Epithelial cell of proximal tubule (primary cell): ENCODE data around the gene STIMATE. TPM values are rescaled to one million over a fixed set of nuclear protein-coding genes. Genes with fewer than 3 reads are reported as not detected.

Experiments used
- DNase-seq: peaks from one replicate; pipeline ENCODE4 v3.0.0-alpha.2; 2011; ENCODE audit warnings: low read depth
- H3K4me3 ChIP-seq: 2 replicates; pipeline ENCODE4 v1.5.1; 2011; ENCODE audit warnings: low read depth, mild to moderate bottlenecking, low read length
- CTCF ChIP-seq: conservative IDR thresholded peaks from 2 replicates; pipeline ENCODE4 v1.5.1; 2012; ENCODE audit warnings: low read depth, mild to moderate bottlenecking, low read length
- total RNA-seq: library from RNA; depleted of rRNA; stranded (reverse); fragments of >200 nt; gene quantifications from 2 replicates; pipeline ENCODE4 v1.2.3, GENCODE V29; 2015

Gene STIMATE
- total RNA-seq, 1 donor from 2014 or later, result 7.7 TPM

- no peak for DNase-seq
Measured at GRCh38 chr3:52787672-52788625, 109.4 kb downstream of the STIMATE start.

GRCh38 chr3:52787246-52787645, 110.1 kb downstream of the STIMATE start:
- no peak for DNase-seq
- no peak for TF ChIP-seq CTCF
- H3K4me3 ChIP-seq, result no peak overlapping the region

More at GRCh38 chr3:52787672-52788625, 109.4 kb downstream of the STIMATE start:
- no peak overlapping the region for H3K4me3 ChIP-seq
- TF ChIP-seq CTCF, result no peak

Other genes with a start within 250 kb of the STIMATE start
- gene PBRM1, start 211.6 kb downstream of the STIMATE start, total RNA-seq, result 40.5 and 51.5 TPM in 2 replicates
- 128 and 141 TPM in 2 replicates for gene GNL3, start 211.5 kb downstream of the STIMATE start, total RNA-seq
- 59.2 and 59.5 TPM in 2 replicates for gene GLT8D1, start 191.8 kb downstream of the STIMATE start, total RNA-seq
- gene SPCS1, start 191.4 kb downstream of the STIMATE start, total RNA-seq, result 171 and 212 TPM in 2 replicates
- gene NEK4, start 126.6 kb downstream of the STIMATE start, total RNA-seq, result 13.3 and 22.9 TPM in 2 replicates
- gene ITIH1, start 119.9 kb downstream of the STIMATE start, total RNA-seq, result not detected in 2 replicates
- not detected in 2 replicates for gene ITIH3, start 102.8 kb downstream of the STIMATE start, total RNA-seq
- 0.07 TPM in 1 of 2 replicates, not detected in the other for gene ITIH4, start 66.9 kb downstream of the STIMATE start, total RNA-seq
- not detected in 2 replicates for gene MUSTN1, start 62.5 kb downstream of the STIMATE start, total RNA-seq
- gene SFMBT1, start 148.5 kb upstream of the STIMATE start, total RNA-seq, result 1.8 and 8.3 TPM in 2 replicates
- gene RFT1, start 232.9 kb upstream of the STIMATE start, total RNA-seq, result 25.1 and 29.2 TPM in 2 replicates